Spleen (tissue), 11 donors: ENCODE data around the gene SNX30. TPM values are rescaled to one million over a fixed set of nuclear protein-coding genes. Genes with fewer than 3 reads are reported as not detected.

Experiments
- DNase-seq: peaks from one replicate; pipeline ENCODE4 v3.0.0-alpha.2; 2020
- H3K27ac ChIP-seq, 8 donors: fragments of 200-600 bp; sonication (generic) in 7 of 8; 1 replicate in 4 of 8; 2 replicates in 4 of 8; pipeline versions ENCODE4 v1.5.0 to v1.8.0; 2016 to 2021; ENCODE audit warnings: inconsistent platforms in 4 of 8, mild to moderate bottlenecking in 4 of 8, moderate library complexity in 1 of 8
- H3K27me3 ChIP-seq, 7 donors: fragments of 200-600 bp; sonication (generic) in 6 of 7; replicated peaks in 1 of 7; 1 replicate in 4 of 7; 2 replicates in 3 of 7; pipeline versions ENCODE4 v1.5.0 to v1.8.0; 2016 to 2021; ENCODE audit warnings: inconsistent platforms in 3 of 7, mild to moderate bottlenecking in 1 of 7
- H3K36me3 ChIP-seq, 6 donors: fragments of 200-600 bp; sonication (generic) in 5 of 6; 1 replicate in 4 of 6; 2 replicates in 2 of 6; pipeline versions ENCODE4 v1.5.0 to v1.8.0; 2016 to 2021; ENCODE audit warnings: inconsistent platforms in 2 of 6
- H3K4me1 ChIP-seq, 6 donors: fragments of 200-600 bp; sonication (generic) in 5 of 6; 1 replicate in 3 of 6; 2 replicates in 3 of 6; pipeline versions ENCODE4 v1.5.0 to v1.8.0; 2016 to 2021; ENCODE audit warnings: inconsistent platforms in 3 of 6
- H3K4me3 ChIP-seq, 8 donors: fragments of 200-600 bp; sonication (generic) in 7 of 8; 1 replicate in 4 of 8; 2 replicates in 4 of 8; pipeline versions ENCODE4 v1.5.0 to v1.8.0; 2016 to 2021; ENCODE audit warnings: inconsistent platforms in 4 of 8, mild to moderate bottlenecking in 4 of 8, moderate library complexity in 2 of 8
- H3K9me3 ChIP-seq, 8 donors: fragments of 200-600 bp; sonication (generic) in 7 of 8; 1 replicate in 4 of 8; 2 replicates in 4 of 8; pipeline versions ENCODE4 v1.5.0 to v1.8.0; 2016 to 2021; ENCODE audit warnings: inconsistent platforms in 4 of 8
- POLR2A ChIP-seq, 3 donors: fragments of 450-650 bp; IDR thresholded peaks; one replicate each; pipeline ENCODE4 v1.5.1; 2017; ENCODE audit warnings: antibody characterized with exemption in 3 of 3, mild to moderate bottlenecking in 1 of 3
- POLR2AphosphoS5 ChIP-seq, 3 donors: sonication (generic); formaldehyde crosslinking; IDR thresholded peaks; one replicate each; pipeline ENCODE4 v1.5.1; 2017; ENCODE audit warnings: antibody characterized with exemption in 3 of 3
- WGBS, 5 donors: extraction: QIAGEN DNeasy Blood & Tissue Kit in 3 of 5; methylation state at CpG; one replicate each; pipeline versions ENCODE4 v1.1.5 to v1.1.7; 2013 to 2018; 5-methylcytosine and 5-hydroxymethylcytosine counted together
- intact Hi-C: fragments of 100-400 bp; cut with DNase I; formaldehyde crosslinking; loops from one replicate; pipeline ENCODE4 v1.15.0; 2023; ENCODE audit warnings: low total_unique reads
- polyA plus RNA-seq, 3 donors: library from polyadenylated mRNA; stranded (reverse); fragments of 200-250 nt; gene quantifications; one replicate each; pipeline ENCODE4 v1.2.1, GENCODE V29; 2013
- total RNA-seq, 7 donors: library from RNA; depleted of rRNA in 3 of 7; stranded (reverse); fragments of >200 nt in 3 of 7; fragmentation: NEBNext Ultra II Directional in 4 of 7; extraction: Animal tissue kit (Norgen Biotek cat#: 25700) in 4 of 7; gene quantifications; one replicate each; pipeline versions ENCODE4 v1.1.0 to v1.2.1, GENCODE V29; 2016 to 2021
- TF ChIP-seq, protein P1 (sequence below), 11 experiments: fragments of 200-600 bp in 7 of 11; fragments of 450-650 bp in 4 of 11; sonication (generic) in 4 of 11; IDR thresholded peaks in 8 of 11; conservative IDR thresholded peaks in 3 of 11; 1 replicate in 7 of 11; 2 replicates in 4 of 11; pipeline versions ENCODE4 v1.4.0 to v1.8.0; 2016 to 2021; ENCODE audit warnings: antibody characterized with exemption in 11 of 11, inconsistent platforms in 4 of 11, mild to moderate bottlenecking in 1 of 11
- donor health status: healthy with polysubstance abuse.
- donor health status: DM: no; HTN: no; CAD: no; lungs with moderate emphysema.
- donor health status: DM: no; HTN: no; CAD: no.
- donor health status: Bipolar disorder and iron deficiency.
- donor health status: healthy.
- donor health status: DM: no; HTN: no; CAD: no.
- donor health status: DM: yes; HTN: yes; CAD: no.

Gene SNX30
- total and polyA plus RNA-seq, 10 donors: 1.2 to 23.3 (median 14.6) TPM

DNA sequence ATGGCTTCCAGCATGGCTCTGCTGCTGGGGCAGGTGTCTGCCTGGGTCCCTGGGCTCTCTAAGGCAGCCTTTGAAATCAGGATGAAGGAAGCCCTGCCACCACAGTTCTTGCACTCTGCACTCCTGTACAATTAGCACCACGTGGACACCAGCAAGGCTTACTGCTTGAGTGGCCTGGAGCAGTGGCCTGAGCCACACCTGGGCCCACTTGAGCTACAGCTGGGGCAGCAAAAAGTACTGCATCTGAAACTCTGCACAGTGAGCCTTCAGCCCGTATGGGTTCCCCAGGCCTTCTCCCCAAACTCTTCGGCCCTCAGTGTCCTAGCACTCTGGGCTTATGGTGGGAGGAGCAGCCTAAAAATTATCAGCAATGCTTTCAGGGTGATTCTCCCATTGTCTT lies 24.6 kb upstream of the SNX30 start:
- no peak for DNase-seq
- TF ChIP-seq POLR2AphosphoS5 (IDR thresholded peaks at IDR 0.05) (no peak), POLR2A (IDR thresholded peaks at IDR 0.05) (no peak)
- TF ChIP-seq, protein P1, sequence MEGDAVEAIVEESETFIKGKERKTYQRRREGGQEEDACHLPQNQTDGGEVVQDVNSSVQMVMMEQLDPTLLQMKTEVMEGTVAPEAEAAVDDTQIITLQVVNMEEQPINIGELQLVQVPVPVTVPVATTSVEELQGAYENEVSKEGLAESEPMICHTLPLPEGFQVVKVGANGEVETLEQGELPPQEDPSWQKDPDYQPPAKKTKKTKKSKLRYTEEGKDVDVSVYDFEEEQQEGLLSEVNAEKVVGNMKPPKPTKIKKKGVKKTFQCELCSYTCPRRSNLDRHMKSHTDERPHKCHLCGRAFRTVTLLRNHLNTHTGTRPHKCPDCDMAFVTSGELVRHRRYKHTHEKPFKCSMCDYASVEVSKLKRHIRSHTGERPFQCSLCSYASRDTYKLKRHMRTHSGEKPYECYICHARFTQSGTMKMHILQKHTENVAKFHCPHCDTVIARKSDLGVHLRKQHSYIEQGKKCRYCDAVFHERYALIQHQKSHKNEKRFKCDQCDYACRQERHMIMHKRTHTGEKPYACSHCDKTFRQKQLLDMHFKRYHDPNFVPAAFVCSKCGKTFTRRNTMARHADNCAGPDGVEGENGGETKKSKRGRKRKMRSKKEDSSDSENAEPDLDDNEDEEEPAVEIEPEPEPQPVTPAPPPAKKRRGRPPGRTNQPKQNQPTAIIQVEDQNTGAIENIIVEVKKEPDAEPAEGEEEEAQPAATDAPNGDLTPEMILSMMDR (IDR thresholded peaks at IDR 0.05 in 8 of 11, conservative IDR thresholded peaks at IDR 0.05 in 3 of 11): no peak
- Histone ChIP-seq H3K36me3 (no peaks in the 10 kb centered on the region), H3K9me3 (no peaks in the 10 kb centered on the region), H3K4me1 (peaks cover 0 to 25% (median 16%) of the 10 kb centered on the region in 6 donors), H3K4me3 (no peak overlapping the region), H3K27me3 (no peaks in the 10 kb centered on the region), H3K27ac (peak overlapping the region in 7 of 8 donors; percentile 5 to 79 (median 50))
- intact Hi-C loops: no loop called here
- WGBS, 5 donors: 54 to 85% (median 77%) methylated on average over 3 of the region's 3 CpGs

DNA sequence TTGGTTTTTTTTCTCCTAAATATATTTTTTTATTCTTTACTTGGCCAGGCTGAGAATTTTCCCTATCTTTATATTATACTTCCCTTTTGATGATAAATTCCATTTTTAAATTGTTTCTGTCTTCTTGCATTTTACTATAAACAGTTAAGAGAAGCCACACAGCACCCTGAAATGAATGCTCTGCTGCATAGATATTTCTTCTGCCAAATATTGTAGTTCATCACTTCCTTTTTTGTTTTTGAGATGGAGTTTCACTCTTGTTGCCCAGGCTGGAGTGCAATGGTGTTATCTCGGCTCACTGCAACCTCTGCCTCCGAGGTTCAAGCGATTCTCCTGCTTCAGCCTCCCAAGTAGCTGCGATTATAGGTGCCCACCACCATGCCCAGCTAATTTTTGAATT lies 24.1 kb upstream of the SNX30 start:
- H3K27ac ChIP-seq: peak overlapping the region in 7 of 8 donors; percentile 6 to 79 (median 61)
- intact Hi-C loops: no loop called here
- WGBS, 5 donors: 69 to 79% (median 78%) methylated on average over 4 of the region's 4 CpGs

DNA sequence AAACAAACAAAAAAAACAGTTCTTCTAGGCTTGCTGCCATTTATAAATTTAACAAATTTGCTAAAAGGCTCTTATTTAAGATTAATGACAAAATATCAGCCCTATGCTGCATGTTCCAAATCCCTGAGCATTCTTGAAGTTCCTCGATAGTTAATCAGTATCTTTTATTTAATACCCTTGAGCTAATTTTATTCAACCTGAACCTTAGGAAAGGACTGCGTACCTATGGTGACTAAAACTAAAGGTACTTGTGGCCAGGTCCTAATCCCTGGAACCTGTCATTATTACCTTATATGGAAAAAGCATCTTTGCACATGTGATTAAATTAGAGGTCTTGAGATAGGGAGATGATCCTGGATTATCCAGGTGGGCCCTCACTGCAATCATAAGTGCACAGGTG lies 22.2 kb upstream of the SNX30 start:
- WGBS, 5 donors: 93 to 98% (median 96%) methylated on average over 2 of the region's 2 CpGs
- Histone ChIP-seq H3K4me3 (no peak overlapping the region), H3K27me3 (no peaks in the 10 kb centered on the region), H3K36me3 (no peaks in the 10 kb centered on the region), H3K4me1 (peaks cover 0 to 25% (median 16%) of the 10 kb centered on the region in 6 donors), H3K27ac (peak overlapping the region in 3 of 8 donors; percentile 65 to 79 (median 70)), H3K9me3 (no peaks in the 10 kb centered on the region)
- intact Hi-C loops: no loop called here
- DNase-seq: no peak
- no peak for TF ChIP-seq POLR2A (IDR thresholded peaks at IDR 0.05)
- TF ChIP-seq, protein P1 (IDR thresholded peaks at IDR 0.05 in 8 of 11, conservative IDR thresholded peaks at IDR 0.05 in 3 of 11): no peak
- TF ChIP-seq POLR2AphosphoS5 (IDR thresholded peaks at IDR 0.05): no peak

More for the DNA sequence above, 24.1 kb upstream of the SNX30 start:
- Histone ChIP-seq H3K9me3 (no peaks in the 10 kb centered on the region), H3K4me3 (peak overlapping the region in 1 of 8 donors; percentile 3), H3K4me1 (peaks cover 0 to 25% (median 16%) of the 10 kb centered on the region in 6 donors), H3K27me3 (no peaks in the 10 kb centered on the region), H3K36me3 (no peaks in the 10 kb centered on the region)
- TF ChIP-seq, protein P1 (IDR thresholded peaks at IDR 0.05 in 8 of 11, conservative IDR thresholded peaks at IDR 0.05 in 3 of 11): no peak
- TF ChIP-seq POLR2A (IDR thresholded peaks at IDR 0.05): no peak
- TF ChIP-seq POLR2AphosphoS5 (IDR thresholded peaks at IDR 0.05): no peak
- no peak for DNase-seq

DNA sequence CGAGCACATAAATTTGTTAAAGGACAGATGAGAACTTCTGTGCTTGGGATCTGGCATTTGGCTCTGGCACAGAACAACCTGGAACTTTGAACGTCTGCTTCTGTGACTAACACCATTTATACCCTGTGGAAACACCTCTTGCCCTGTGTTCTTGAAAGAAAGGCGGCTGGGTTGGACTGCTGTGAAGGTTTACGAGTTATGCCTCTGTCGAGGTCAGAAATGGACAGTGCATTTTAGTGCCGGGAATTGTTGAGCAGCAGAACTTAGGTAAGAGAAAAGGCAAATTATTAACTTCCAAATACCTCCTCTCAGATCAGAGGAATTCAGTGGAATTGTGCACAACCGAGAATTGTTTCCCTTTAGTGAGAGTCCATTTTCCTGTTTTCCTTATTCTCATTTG lies 18.6 kb upstream of the SNX30 start:
- Histone ChIP-seq H3K27me3 (no peaks in the 10 kb centered on the region), H3K36me3 (no peaks in the 10 kb centered on the region), H3K4me1 (peaks cover 0 to 8% (median 2%) of the 10 kb centered on the region in 6 donors), H3K27ac (no peak overlapping the region), H3K9me3 (no peaks in the 10 kb centered on the region), H3K4me3 (no peak overlapping the region)
- TF ChIP-seq, protein P1 (IDR thresholded peaks at IDR 0.05 in 8 of 11, conservative IDR thresholded peaks at IDR 0.05 in 3 of 11): no peak
- intact Hi-C loops: no loop called here
- 71 to 90% (median 89%) methylated on average over 7 of the region's 7 CpGs for WGBS, 5 donors
- no peak for DNase-seq
